ENCODE measurements around the gene FAM222B. TPM values are rescaled to one million over a fixed set of nuclear protein-coding genes. Genes with fewer than 3 reads are reported as not detected.

FAM222B gene
- total RNA-seq, 4 donors from 2014 or later = 28.1 to 55.8 (median 44.6) TPM

DNA sequence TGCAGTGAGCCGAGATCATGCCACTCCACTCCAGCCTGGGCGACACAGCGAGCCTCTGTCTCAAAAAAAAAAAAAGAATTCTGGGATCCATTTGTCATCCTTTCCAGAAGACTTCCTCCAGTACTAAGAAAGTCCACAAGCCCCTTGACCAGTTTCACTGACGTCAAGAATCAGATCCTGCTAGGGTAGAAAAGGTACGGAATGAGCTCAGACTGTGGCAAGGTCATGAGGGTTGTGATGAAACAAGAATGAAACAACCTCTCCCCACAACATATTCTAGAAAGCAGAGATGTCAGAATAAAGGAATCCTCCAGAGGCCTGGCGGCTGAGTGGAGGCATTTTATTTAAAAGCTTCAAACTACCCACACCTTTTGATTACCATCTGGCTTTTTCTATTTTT lies 68.9 kb downstream of the FAM222B start:
- no peak for TF ChIP-seq POLR2A (IDR thresholded peaks at IDR 0.05)
- TF ChIP-seq, protein P1, sequence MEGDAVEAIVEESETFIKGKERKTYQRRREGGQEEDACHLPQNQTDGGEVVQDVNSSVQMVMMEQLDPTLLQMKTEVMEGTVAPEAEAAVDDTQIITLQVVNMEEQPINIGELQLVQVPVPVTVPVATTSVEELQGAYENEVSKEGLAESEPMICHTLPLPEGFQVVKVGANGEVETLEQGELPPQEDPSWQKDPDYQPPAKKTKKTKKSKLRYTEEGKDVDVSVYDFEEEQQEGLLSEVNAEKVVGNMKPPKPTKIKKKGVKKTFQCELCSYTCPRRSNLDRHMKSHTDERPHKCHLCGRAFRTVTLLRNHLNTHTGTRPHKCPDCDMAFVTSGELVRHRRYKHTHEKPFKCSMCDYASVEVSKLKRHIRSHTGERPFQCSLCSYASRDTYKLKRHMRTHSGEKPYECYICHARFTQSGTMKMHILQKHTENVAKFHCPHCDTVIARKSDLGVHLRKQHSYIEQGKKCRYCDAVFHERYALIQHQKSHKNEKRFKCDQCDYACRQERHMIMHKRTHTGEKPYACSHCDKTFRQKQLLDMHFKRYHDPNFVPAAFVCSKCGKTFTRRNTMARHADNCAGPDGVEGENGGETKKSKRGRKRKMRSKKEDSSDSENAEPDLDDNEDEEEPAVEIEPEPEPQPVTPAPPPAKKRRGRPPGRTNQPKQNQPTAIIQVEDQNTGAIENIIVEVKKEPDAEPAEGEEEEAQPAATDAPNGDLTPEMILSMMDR (IDR thresholded peaks at IDR 0.05) = no peak
- Histone ChIP-seq H3K4me1 (no peaks in the 10 kb centered on the region), H3K27me3 (no peaks in the 10 kb centered on the region), H3K36me3 (peaks cover 0 to 9% (median 0%) of the 10 kb centered on the region in 3 donors), H3K27ac (no peak overlapping the region), H3K4me3 (no peak overlapping the region), H3K9me3 (no peaks in the 10 kb centered on the region)
- DNase-seq = no peak

DNA sequence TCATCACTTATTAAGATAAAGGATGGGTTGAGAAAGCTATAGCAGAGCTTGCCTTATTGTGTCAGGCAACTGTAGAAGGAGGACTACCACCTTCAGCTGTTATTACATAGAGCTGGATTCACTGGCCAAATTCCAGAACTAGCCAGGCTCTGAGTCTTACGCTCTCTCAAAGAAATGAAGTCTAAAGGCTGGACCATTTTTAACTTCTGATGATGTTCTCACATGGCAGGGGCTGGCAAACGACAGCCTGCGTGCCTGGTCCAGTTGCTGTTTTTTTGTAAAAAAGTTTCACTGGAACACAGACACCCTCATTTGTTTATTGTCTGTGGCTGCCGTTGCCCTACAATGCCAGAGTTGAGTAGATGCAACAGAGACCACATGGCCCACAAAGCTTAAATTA lies 77.6 kb downstream of the FAM222B start:
- Histone ChIP-seq H3K9me3 (no peaks in the 10 kb centered on the region), H3K27ac (no peak overlapping the region), H3K27me3 (no peaks in the 10 kb centered on the region), H3K4me1 (peaks cover 0 to 12% (median 0%) of the 10 kb centered on the region in 4 donors), H3K36me3 (peaks cover 0 to 42% (median 0%) of the 10 kb centered on the region in 3 donors), H3K4me3 (no peak overlapping the region)
- DNase-seq = peak in 1 of 3 donors; percentile 10
- no peak for TF ChIP-seq POLR2A (IDR thresholded peaks at IDR 0.05)
- TF ChIP-seq, protein P1 (IDR thresholded peaks at IDR 0.05) = no peak

DNA sequence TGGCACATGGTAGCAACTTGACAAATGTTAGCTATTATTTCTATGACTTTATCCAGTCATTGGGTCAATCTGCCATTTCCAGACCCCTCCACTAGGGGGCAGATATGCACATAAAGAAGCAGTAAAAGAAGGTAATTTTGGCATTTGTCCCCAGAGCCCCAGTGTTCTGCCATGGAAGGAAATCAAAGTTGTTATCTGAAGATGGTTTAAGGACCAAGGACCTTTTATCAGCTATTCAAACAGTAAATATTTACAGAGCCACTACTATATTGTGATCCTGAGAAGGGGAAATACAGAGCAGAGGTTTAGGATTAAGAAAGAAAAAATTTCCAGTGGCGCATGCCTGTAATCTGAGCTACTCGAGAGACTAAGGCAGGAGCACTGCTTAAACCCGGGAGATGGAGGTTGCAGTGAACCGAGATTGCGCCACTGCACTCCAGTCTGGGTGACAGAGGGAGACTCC lies 78.8 kb downstream of the FAM222B start:
- TF ChIP-seq, protein P1 (IDR thresholded peaks at IDR 0.05) = peak; percentile 86 to 96 (median 90)
- TF ChIP-seq POLR2A (IDR thresholded peaks at IDR 0.05) = no peak
- peaks cover 0 to 55% (median 0%) of the 10 kb centered on the region in 3 donors for H3K36me3 ChIP-seq
- H3K27ac ChIP-seq = no peak overlapping the region
- H3K27me3 ChIP-seq = no peaks in the 10 kb centered on the region
- H3K4me1 ChIP-seq = peaks cover 0 to 12% (median 0%) of the 10 kb centered on the region in 4 donors
- H3K9me3 ChIP-seq = no peaks in the 10 kb centered on the region
- H3K4me3 ChIP-seq = no peak overlapping the region
- DNase-seq = peak in 2 of 3 donors; percentile 88 to 94

DNA sequence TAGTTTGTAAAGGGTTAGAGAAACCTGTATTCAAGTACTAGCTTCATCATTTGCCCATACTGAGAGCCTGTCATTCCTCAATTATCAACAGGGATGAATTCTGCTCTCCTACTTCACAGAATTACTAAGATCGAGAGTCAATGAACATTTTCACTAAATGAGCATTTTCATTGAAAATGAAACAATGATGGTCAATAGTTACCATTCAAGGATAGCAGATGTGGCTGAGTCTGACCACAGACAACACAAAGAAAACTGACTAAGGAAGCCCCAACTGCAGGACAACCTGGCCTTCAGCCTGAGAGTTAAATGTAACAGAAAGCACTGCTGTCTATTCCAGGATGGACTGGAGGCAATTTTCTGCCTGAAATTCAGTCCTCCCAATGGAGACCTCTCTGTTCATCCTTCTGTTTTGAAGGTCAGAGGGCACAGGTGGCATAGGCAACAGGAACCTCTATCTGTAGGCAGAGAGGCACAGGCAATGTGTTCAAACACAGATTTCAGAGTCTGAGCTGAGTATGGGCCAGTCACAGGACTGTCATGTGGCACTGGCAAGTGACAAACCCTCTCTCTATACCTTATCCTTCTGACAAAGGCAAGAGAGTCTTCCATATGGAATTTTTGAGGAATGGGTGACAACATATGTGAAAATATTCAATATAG lies 79.3 kb downstream of the FAM222B start:
- peaks cover 0 to 12% (median 0%) of the 10 kb centered on the region in 4 donors for H3K4me1 ChIP-seq
- H3K36me3 ChIP-seq = peaks cover 0 to 60% (median 0%) of the 10 kb centered on the region in 3 donors
- TF ChIP-seq, protein P1 (IDR thresholded peaks at IDR 0.05) = no peak
- no peak for TF ChIP-seq POLR2A (IDR thresholded peaks at IDR 0.05)
- H3K4me3 ChIP-seq = no peak overlapping the region
- DNase-seq = peak in 1 of 3 donors; percentile 29
- H3K9me3 ChIP-seq = no peaks in the 10 kb centered on the region
- no peak overlapping the region for H3K27ac ChIP-seq
- H3K27me3 ChIP-seq = no peaks in the 10 kb centered on the region

DNA sequence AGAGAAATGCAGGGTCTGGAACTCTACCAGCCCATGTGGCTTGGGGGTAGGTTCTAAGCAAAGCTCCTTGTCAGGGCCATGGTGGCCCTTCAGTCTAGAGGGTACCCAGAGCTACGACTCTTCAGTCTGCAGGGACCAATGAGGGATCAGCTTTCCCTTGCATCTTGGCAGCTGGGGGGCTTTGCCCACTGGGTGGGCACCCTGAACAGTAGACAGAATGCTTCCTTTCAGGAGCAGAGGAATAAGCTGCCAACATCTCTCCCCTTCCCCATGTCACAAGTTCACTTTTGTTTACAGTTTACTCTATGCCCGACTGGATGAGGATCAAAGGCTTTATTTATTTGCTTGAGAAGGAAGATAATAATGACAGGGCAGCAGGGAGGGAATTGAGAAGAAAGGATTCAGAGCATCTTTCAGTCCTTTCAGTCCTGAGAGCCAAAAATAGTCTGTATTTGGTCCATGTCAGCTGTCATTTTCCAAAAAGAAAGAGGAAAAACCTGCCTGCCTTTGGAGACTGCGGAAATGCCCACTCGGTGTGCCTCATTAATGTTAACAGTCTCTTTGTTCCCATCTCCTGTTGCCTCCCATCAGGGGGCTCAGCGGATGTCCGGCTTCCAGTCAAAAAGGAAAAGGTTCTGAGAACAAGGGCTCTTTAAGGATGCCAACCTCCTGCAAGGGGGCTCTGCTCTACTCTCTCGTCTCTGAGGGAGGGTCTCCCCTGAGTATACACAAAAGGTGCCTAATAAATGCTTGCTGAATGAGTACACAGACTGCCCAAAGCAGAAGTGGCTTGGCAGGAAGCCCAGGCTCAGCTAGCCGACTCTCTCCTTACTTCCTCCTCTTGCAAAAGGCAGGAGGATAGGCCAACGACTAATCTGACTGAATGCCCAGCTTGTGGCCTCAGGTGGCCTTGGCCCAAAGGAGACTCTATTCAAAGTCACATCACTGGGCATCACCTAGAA lies 81.7 kb downstream of the FAM222B start:
- Histone ChIP-seq H3K27me3 (no peaks in the 10 kb centered on the region), H3K27ac (no peak overlapping the region), H3K9me3 (no peaks in the 10 kb centered on the region), H3K4me3 (no peak overlapping the region), H3K36me3 (peaks cover 0 to 75% (median 0%) of the 10 kb centered on the region in 3 donors), H3K4me1 (peaks cover 0 to 12% (median 0%) of the 10 kb centered on the region in 4 donors)
- peak in 1 of 3 donors; percentile 67 for DNase-seq
- TF ChIP-seq, protein P1 (IDR thresholded peaks at IDR 0.05) = no peak
- TF ChIP-seq POLR2A (IDR thresholded peaks at IDR 0.05) = no peak
